Neural cell (in vitro differentiated cells): Measurements from ENCODE around the gene KIRREL3. TPM values are rescaled to one million over a fixed set of nuclear protein-coding genes. Genes with fewer than 3 reads are reported as not detected.

Experiments
- H2AFZ ChIP-seq: fragments of 200-600, 300-800 bp; sonication (generic), shearing (Covaris generic); 2 replicates; pipeline ENCODE4 v1.6.0; 2014; ENCODE audit warnings: low read depth, mild to moderate bottlenecking, antibody characterized with exemption, low read length, moderate library complexity
- H3F3A ChIP-seq: fragments of 200-600 bp; shearing (Covaris generic); 2 replicates; pipeline ENCODE4 v1.6.1; 2016; ENCODE audit warnings: mild to moderate bottlenecking, moderate library complexity, mixed read lengths, antibody characterized with exemption, low read length; ENCODE audit not compliant: insufficient read depth, poor library complexity, severe bottlenecking
- H3K27ac ChIP-seq: fragments of 200-600, 300-800 bp; sonication (generic), shearing (Covaris generic); 2 replicates; pipeline ENCODE4 v1.5.1; 2014; ENCODE audit warnings: mild to moderate bottlenecking, low read length, moderate library complexity
- H3K27me3 ChIP-seq: fragments of 300-800, 200-600 bp; sonication (generic), shearing (Covaris generic); 2 replicates; pipeline ENCODE4 v1.6.0; 2014; ENCODE audit warnings: mild to moderate bottlenecking, low read depth, low read length, moderate library complexity; ENCODE audit not compliant: insufficient read depth
- H3K36me3 ChIP-seq: fragments of 300-800, 200-600 bp; sonication (generic), shearing (Covaris generic); 2 replicates; pipeline ENCODE4 v1.5.1; 2014; ENCODE audit warnings: mild to moderate bottlenecking, antibody characterized with exemption, low read length, moderate library complexity; ENCODE audit not compliant: insufficient read depth
- H3K4me2 ChIP-seq: fragments of 300-800, 200-600 bp; sonication (generic), shearing (Covaris generic); 2 replicates; pipeline ENCODE4 v1.6.0; 2014; ENCODE audit warnings: mild to moderate bottlenecking, low read length
- H3K4me3 ChIP-seq: fragments of 300-800, 200-600 bp; sonication (generic), shearing (Covaris generic); 2 replicates; pipeline ENCODE4 v1.5.1; 2014; ENCODE audit warnings: mild to moderate bottlenecking, low read length, moderate library complexity
- H3K79me2 ChIP-seq: fragments of 200-600 bp; shearing (Covaris generic); replicated peaks from 2 replicates; pipeline ENCODE4 v1.6.0; 2014; ENCODE audit warnings: mild to moderate bottlenecking, low read length, moderate library complexity; ENCODE audit not compliant: insufficient read depth
- H3K9ac ChIP-seq: fragments of 300-800, 200-600 bp; sonication (generic), shearing (Covaris generic); 2 replicates; pipeline ENCODE4 v1.6.1; 2016; ENCODE audit warnings: mild to moderate bottlenecking, low read length, mixed read lengths
- H3K9me2 ChIP-seq: fragments of 200-600 bp; shearing (Covaris generic); 2 replicates; pipeline ENCODE4 v1.6.1; 2016; ENCODE audit warnings: mild to moderate bottlenecking, low read length, mixed read lengths; ENCODE audit not compliant: insufficient read depth
- H3K9me3 ChIP-seq: fragments of 200-600, 300-800 bp; sonication (generic), shearing (Covaris generic); 2 replicates; pipeline ENCODE4 v1.6.1; 2016; ENCODE audit warnings: mild to moderate bottlenecking, mixed run types, low read length, moderate library complexity, mixed read lengths
- H4K20me1 ChIP-seq: fragments of 200-600 bp; shearing (Covaris generic); 2 replicates; pipeline ENCODE4 v1.6.1; 2016; ENCODE audit warnings: mild to moderate bottlenecking, mixed run types; ENCODE audit not compliant: insufficient read depth
- EP300 ChIP-seq: fragments of 450-650 bp; conservative IDR thresholded peaks from 2 replicates; pipeline ENCODE4 v1.6.1; 2014; ENCODE audit warnings: antibody characterized with exemption, mild to moderate bottlenecking, moderate library complexity; ENCODE audit not compliant: poor library complexity, severe bottlenecking
- EZH2 ChIP-seq: fragments of 200-600, 300-800 bp; shearing (Covaris generic), sonication (generic); IDR thresholded peaks from 2 replicates; pipeline ENCODE4 v1.6.1; 2014; ENCODE audit warnings: antibody characterized with exemption, low read length, borderline replicate concordance, mild to moderate bottlenecking; ENCODE audit not compliant: insufficient read depth, poor library complexity, severe bottlenecking
- MXI1 ChIP-seq: fragments of 450-650 bp; conservative IDR thresholded peaks from 2 replicates; pipeline ENCODE4 v1.6.1; 2014; ENCODE audit warnings: antibody characterized with exemption, mild to moderate bottlenecking; ENCODE audit not compliant: poor library complexity, severe bottlenecking
- POLR2AphosphoS5 ChIP-seq: IDR thresholded peaks from 2 replicates; pipeline ENCODE4 v1.6.1; 2012
- RAD21 ChIP-seq: fragments of 450-650 bp; conservative IDR thresholded peaks from 2 replicates; pipeline ENCODE4 v1.6.1; 2014; ENCODE audit warnings: antibody characterized with exemption, mild to moderate bottlenecking, moderate library complexity
- REST ChIP-seq: IDR thresholded peaks from 2 replicates; pipeline ENCODE4 v1.6.1; 2012; ENCODE audit warnings: borderline replicate concordance
- SMC3 ChIP-seq: fragments of 450-650 bp; conservative IDR thresholded peaks from 2 replicates; pipeline ENCODE4 v1.6.1; 2014; ENCODE audit warnings: antibody characterized with exemption, mild to moderate bottlenecking, moderate library complexity; ENCODE audit not compliant: poor library complexity
- TAF1 ChIP-seq: IDR thresholded peaks from 2 replicates; pipeline ENCODE4 v1.6.1; 2012; ENCODE audit warnings: low read depth
- polyA plus RNA-seq: library from polyadenylated mRNA; depleted of rRNA; stranded (reverse); fragments of >200 nt; gene quantifications from 2 replicates; pipeline ENCODE4 v1.2.3, GENCODE V29; 2014
- TF ChIP-seq, protein P1 (sequence below): fragments of 450-650 bp; IDR thresholded peaks from 2 replicates; pipeline ENCODE4 v1.5.1; 2014; ENCODE audit warnings: antibody characterized with exemption, mild to moderate bottlenecking, moderate library complexity; ENCODE audit not compliant: poor library complexity, severe bottlenecking

The KIRREL3 gene
- polyA plus RNA-seq, 1 donor from 2014 or later: 23.8 TPM

GRCh38 chr11:126808836-126809235 lies 191.7 kb downstream of the KIRREL3 start:
- no peak overlapping the region for H3K4me3 ChIP-seq
- no peaks in the 10 kb centered on the region for H3K27me3 ChIP-seq

GRCh38 chr11:126808296-126808695 lies 192.3 kb downstream of the KIRREL3 start:
- no peaks in the 10 kb centered on the region for H3K79me2 ChIP-seq
- no peak overlapping the region for H3K4me2 ChIP-seq
- H2AFZ ChIP-seq: no peak overlapping the region
- H3F3A ChIP-seq: no peaks in the 10 kb centered on the region
- H3K9me3 ChIP-seq: no peaks in the 10 kb centered on the region
- H3K36me3 ChIP-seq: no peaks in the 10 kb centered on the region
- no peaks in the 10 kb centered on the region for H3K27me3 ChIP-seq
- no peak overlapping the region for H3K9ac ChIP-seq
- H4K20me1 ChIP-seq: no peaks in the 10 kb centered on the region
- no peak overlapping the region for H3K27ac ChIP-seq
- H3K4me3 ChIP-seq: no peak overlapping the region
- no peaks in the 10 kb centered on the region for H3K9me2 ChIP-seq
- TF ChIP-seq, protein P1, sequence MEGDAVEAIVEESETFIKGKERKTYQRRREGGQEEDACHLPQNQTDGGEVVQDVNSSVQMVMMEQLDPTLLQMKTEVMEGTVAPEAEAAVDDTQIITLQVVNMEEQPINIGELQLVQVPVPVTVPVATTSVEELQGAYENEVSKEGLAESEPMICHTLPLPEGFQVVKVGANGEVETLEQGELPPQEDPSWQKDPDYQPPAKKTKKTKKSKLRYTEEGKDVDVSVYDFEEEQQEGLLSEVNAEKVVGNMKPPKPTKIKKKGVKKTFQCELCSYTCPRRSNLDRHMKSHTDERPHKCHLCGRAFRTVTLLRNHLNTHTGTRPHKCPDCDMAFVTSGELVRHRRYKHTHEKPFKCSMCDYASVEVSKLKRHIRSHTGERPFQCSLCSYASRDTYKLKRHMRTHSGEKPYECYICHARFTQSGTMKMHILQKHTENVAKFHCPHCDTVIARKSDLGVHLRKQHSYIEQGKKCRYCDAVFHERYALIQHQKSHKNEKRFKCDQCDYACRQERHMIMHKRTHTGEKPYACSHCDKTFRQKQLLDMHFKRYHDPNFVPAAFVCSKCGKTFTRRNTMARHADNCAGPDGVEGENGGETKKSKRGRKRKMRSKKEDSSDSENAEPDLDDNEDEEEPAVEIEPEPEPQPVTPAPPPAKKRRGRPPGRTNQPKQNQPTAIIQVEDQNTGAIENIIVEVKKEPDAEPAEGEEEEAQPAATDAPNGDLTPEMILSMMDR: peak; percentile 14
- TF ChIP-seq POLR2AphosphoS5 (no peak), EZH2 (no peak), TAF1 (no peak), REST (no peak), EP300 (no peak), RAD21 (no peak), SMC3 (no peak)

More at GRCh38 chr11:126808836-126809235, 191.7 kb downstream of the KIRREL3 start:
- H2AFZ ChIP-seq: no peak overlapping the region
- no peak overlapping the region for H3K4me2 ChIP-seq
- H4K20me1 ChIP-seq: no peaks in the 10 kb centered on the region
- H3K36me3 ChIP-seq: no peaks in the 10 kb centered on the region
- no peaks in the 10 kb centered on the region for H3F3A ChIP-seq
- H3K79me2 ChIP-seq: no peaks in the 10 kb centered on the region
- no peaks in the 10 kb centered on the region for H3K9me2 ChIP-seq
- no peak overlapping the region for H3K27ac ChIP-seq
- TF ChIP-seq, protein P1: no peak
- TF ChIP-seq EP300: no peak
- no peak for TF ChIP-seq RAD21
- no peak for TF ChIP-seq EZH2
- TF ChIP-seq TAF1: no peak
- no peak for TF ChIP-seq POLR2AphosphoS5
- TF ChIP-seq MXI1: no peak
- TF ChIP-seq SMC3: no peak
- no peak for TF ChIP-seq REST
- no peaks in the 10 kb centered on the region for H3K9me3 ChIP-seq
- H3K9ac ChIP-seq: no peak overlapping the region
